Calu3 (cell line): ENCODE data around the gene CYP19A1. TPM values are rescaled to one million over a fixed set of nuclear protein-coding genes. Genes with fewer than 3 reads are reported as not detected.
A peak's percentile ranks its signal among the peaks of the same experiment; 100 is the strongest.

Experiments
- BruUV-seq: library from RNA; stranded (reverse); fragments of 400-500 nt; replicated peaks from 2 replicates; lab custom pipeline; 2021; lab: Mats Ljungman, UMichigan
- CTCF ChIA-PET: fragments of 300-600 bp; sonication (Branson Sonifier 250); formaldehyde crosslinking; loops from one replicate; lab custom pipeline; 2022; ENCODE audit warnings: antibody characterized with exemption; lab: Charles Lee
- DNase-seq: peaks from one replicate; pipeline ENCODE4 v3.0.0; 2022
- H3K27ac Mint-ChIP-seq: one replicate; pipeline ENCODE4 v1.8.0; 2022; ENCODE audit warnings: mixed read lengths; ENCODE audit not compliant: unreplicated experiment
- H3K27me3 Mint-ChIP-seq: one replicate; pipeline ENCODE4 v1.8.0; 2022; ENCODE audit warnings: mixed read lengths; ENCODE audit not compliant: unreplicated experiment
- H3K36me3 Mint-ChIP-seq: one replicate; pipeline ENCODE4 v1.8.0; 2022; ENCODE audit warnings: mild to moderate bottlenecking, moderate library complexity, mixed read lengths; ENCODE audit not compliant: insufficient read depth, unreplicated experiment
- H3K4me1 Mint-ChIP-seq: one replicate; pipeline ENCODE4 v1.8.0; 2022; ENCODE audit warnings: mild to moderate bottlenecking, low read depth, mixed read lengths; ENCODE audit not compliant: unreplicated experiment
- H3K4me3 Mint-ChIP-seq: one replicate; pipeline ENCODE4 v1.8.0; 2022; ENCODE audit warnings: mild to moderate bottlenecking, low read depth, moderate library complexity, mixed read lengths; ENCODE audit not compliant: unreplicated experiment
- H3K9me3 Mint-ChIP-seq: one replicate; pipeline ENCODE4 v1.8.0; 2022; ENCODE audit warnings: low read depth, mixed read lengths; ENCODE audit not compliant: unreplicated experiment
- CTCF ChIP-seq: fragments of 200-600 bp; IDR thresholded peaks from one replicate; pipeline ENCODE4 v1.8.0; 2022; ENCODE audit warnings: antibody characterized with exemption; ENCODE audit not compliant: unreplicated experiment
- intact Hi-C: fragments of 100-400 bp; cut with micrococcal nuclease; formaldehyde crosslinking; loops from one replicate; pipeline ENCODE4 v1.10.0; 2022; ENCODE audit not compliant: unreplicated experiment
- total RNA-seq: library from RNA; stranded (reverse); gene quantifications from 2 replicates; pipeline ENCODE4 v1.2.3, GENCODE V29; 2022

The CYP19A1 gene
- total RNA-seq, 1 experiment from 2014 or later: not detected

- Mint-ChIP-seq H3K36me3 (no peaks in the 10 kb centered on the region), H3K27ac (no peak overlapping the region), H3K9me3 (no peaks in the 10 kb centered on the region), H3K27me3 (peaks cover 43% of the 10 kb centered on the region), H3K4me3 (no peak overlapping the region), H3K4me1 (no peaks in the 10 kb centered on the region)
- no peak for DNase-seq
- no peak for TF ChIP-seq CTCF
- CTCF ChIA-PET: interaction anchor here (1.1 kb wide), 1 partner anchor 32 kb away, joined by 3 read pairs; no protein-coding TSS in a partner anchor
- intact Hi-C loops: no loop called here
- BruUV-seq: no TSS peak
Measured at GRCh38 chr15:51195459-51195858, 142.9 kb downstream of the CYP19A1 start.

- no peaks in the 10 kb centered on the region for H3K4me1 Mint-ChIP-seq
- H3K36me3 Mint-ChIP-seq: no peaks in the 10 kb centered on the region
- no peaks in the 10 kb centered on the region for H3K9me3 Mint-ChIP-seq
- no peak for DNase-seq
- CTCF ChIA-PET: interaction anchor here (2.7 kb wide), 1 partner anchor 31 kb away, joined by 41 read pairs; no protein-coding TSS in a partner anchor
- TF ChIP-seq CTCF: no peak
- no TSS peak for BruUV-seq
- no peak overlapping the region for H3K27ac Mint-ChIP-seq
- H3K27me3 Mint-ChIP-seq: peaks cover 50% of the 10 kb centered on the region
- intact Hi-C loops: no loop called here
- no peak overlapping the region for H3K4me3 Mint-ChIP-seq
Measured at GRCh38 chr15:51193979-51194378, 144.4 kb downstream of the CYP19A1 start.

- peaks cover 55% of the 10 kb centered on the region for H3K27me3 Mint-ChIP-seq
- CTCF ChIA-PET: interaction anchor here (0.6 to 2.7 kb wide), 3 partner anchors 14 to 954 kb away, joined by 4 to 41 read pairs (median 5); no protein-coding TSS in a partner anchor
- intact Hi-C loops: no loop called here
- no TSS peak for BruUV-seq
- DNase-seq: no peak
- H3K4me3 Mint-ChIP-seq: no peak overlapping the region
- H3K27ac Mint-ChIP-seq: no peak overlapping the region
- no peaks in the 10 kb centered on the region for H3K36me3 Mint-ChIP-seq
- no peaks in the 10 kb centered on the region for H3K4me1 Mint-ChIP-seq
- TF ChIP-seq CTCF: no peak
- H3K9me3 Mint-ChIP-seq: no peaks in the 10 kb centered on the region
Measured at GRCh38 chr15:51193526-51193925, 144.9 kb downstream of the CYP19A1 start.

GRCh38 chr15:51192521-51193280 lies 145.7 kb downstream of the CYP19A1 start:
- BruUV-seq: no TSS peak

More at GRCh38 chr15:51192521-51193280, 145.7 kb downstream of the CYP19A1 start:
- Mint-ChIP-seq H3K4me3 (no peak overlapping the region), H3K9me3 (no peaks in the 10 kb centered on the region), H3K27ac (no peak overlapping the region), H3K27me3 (peaks cover 63% of the 10 kb centered on the region), H3K36me3 (no peaks in the 10 kb centered on the region), H3K4me1 (no peaks in the 10 kb centered on the region)
- intact Hi-C loops: loop anchor here (1.0 kb wide), 2 partner anchors 29 to 190 kb away; no protein-coding TSS in a partner anchor
- peak; percentile 98 for TF ChIP-seq CTCF
- CTCF ChIA-PET: interaction anchor here (0.6 to 2.7 kb wide), 14 partner anchors 9 to 955 kb away, joined by 3 to 41 read pairs (median 4); no protein-coding TSS in a partner anchor
- peak; percentile 94 for DNase-seq
